ENCODE data around the gene MAML2.

DNA sequence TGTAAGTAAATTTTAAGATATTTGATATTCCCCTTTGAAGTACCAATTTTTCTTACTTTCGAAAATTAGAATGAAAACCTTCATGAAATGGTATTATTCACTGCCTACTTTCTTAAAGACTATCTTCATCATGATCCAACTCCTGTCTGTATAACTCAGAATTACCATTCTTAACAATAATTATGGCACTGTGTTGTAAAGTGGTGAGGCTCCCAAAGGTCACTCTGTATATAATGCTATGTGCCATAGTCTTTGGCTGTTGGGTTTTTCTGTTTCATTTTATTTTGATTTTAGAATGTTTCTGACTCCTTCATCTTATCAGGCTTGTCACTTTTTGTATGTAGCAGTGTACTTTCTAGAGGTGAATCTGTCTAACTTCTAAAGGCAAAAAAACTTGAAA lies 52.4 kb downstream of the MAML2 start:
- TF ChIP-seq, protein P1, sequence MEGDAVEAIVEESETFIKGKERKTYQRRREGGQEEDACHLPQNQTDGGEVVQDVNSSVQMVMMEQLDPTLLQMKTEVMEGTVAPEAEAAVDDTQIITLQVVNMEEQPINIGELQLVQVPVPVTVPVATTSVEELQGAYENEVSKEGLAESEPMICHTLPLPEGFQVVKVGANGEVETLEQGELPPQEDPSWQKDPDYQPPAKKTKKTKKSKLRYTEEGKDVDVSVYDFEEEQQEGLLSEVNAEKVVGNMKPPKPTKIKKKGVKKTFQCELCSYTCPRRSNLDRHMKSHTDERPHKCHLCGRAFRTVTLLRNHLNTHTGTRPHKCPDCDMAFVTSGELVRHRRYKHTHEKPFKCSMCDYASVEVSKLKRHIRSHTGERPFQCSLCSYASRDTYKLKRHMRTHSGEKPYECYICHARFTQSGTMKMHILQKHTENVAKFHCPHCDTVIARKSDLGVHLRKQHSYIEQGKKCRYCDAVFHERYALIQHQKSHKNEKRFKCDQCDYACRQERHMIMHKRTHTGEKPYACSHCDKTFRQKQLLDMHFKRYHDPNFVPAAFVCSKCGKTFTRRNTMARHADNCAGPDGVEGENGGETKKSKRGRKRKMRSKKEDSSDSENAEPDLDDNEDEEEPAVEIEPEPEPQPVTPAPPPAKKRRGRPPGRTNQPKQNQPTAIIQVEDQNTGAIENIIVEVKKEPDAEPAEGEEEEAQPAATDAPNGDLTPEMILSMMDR (IDR thresholded peaks at IDR 0.05; ENCODE audit: low read length) = no peak
- TF ChIP-seq EZH2 (optimal IDR thresholded peaks at IDR 0.05; ENCODE audit: low read depth, low read length) (no peak), EZH2phosphoT487 (IDR thresholded peaks at IDR 0.05; ENCODE audit: low read length) (no peak)

Data from MM.1S (cell line).